CD4-positive, alpha-beta T cell treated with Interleukin-6 at 100 ng/mL for 8 hours (primary cell): ENCODE measurements around the gene CDK5RAP2.

Experiments
- DNase-seq: peaks from one replicate; pipeline ENCODE4 v3.0.0-alpha.2; 2020; ENCODE audit warnings: mixed read lengths, low spot score

CDK5RAP2 gene

GRCh38 chr9:120436983-120437475 is 142.9 kb downstream of the CDK5RAP2 start:
- no peak for DNase-seq

GRCh38 chr9:120436446-120436845 is 143.5 kb downstream of the CDK5RAP2 start:
- no peak for DNase-seq

GRCh38 chr9:120435091-120435490 is 144.9 kb downstream of the CDK5RAP2 start:
- DNase-seq: no peak

- DNase-seq: no peak
Measured at GRCh38 chr9:120434532-120434931, 145.4 kb downstream of the CDK5RAP2 start.

GRCh38 chr9:120433701-120434100 is 146.3 kb downstream of the CDK5RAP2 start:
- no peak for DNase-seq

GRCh38 chr9:120432600-120432999 is 147.4 kb downstream of the CDK5RAP2 start:
- no peak for DNase-seq

- DNase-seq: no peak
Measured at GRCh38 chr9:120431268-120431667, 148.7 kb downstream of the CDK5RAP2 start.

- DNase-seq: no peak
Measured at GRCh38 chr9:120424248-120424647, 155.7 kb downstream of the CDK5RAP2 start.

- DNase-seq: no peak
Measured at GRCh38 chr9:120423812-120424211, 156.2 kb downstream of the CDK5RAP2 start.

GRCh38 chr9:120421977-120422376 is 158.0 kb downstream of the CDK5RAP2 start:
- no peak for DNase-seq

GRCh38 chr9:120418315-120418714 is 161.7 kb downstream of the CDK5RAP2 start:
- no peak for DNase-seq

GRCh38 chr9:120416781-120417427 is 163.1 kb downstream of the CDK5RAP2 start:
- no peak for DNase-seq

GRCh38 chr9:120413121-120414048 is 166.6 kb downstream of the CDK5RAP2 start:
- no peak for DNase-seq

- DNase-seq: no peak
Measured at GRCh38 chr9:120412425-120412951, 167.5 kb downstream of the CDK5RAP2 start.

GRCh38 chr9:120411862-120412424 is 168.0 kb downstream of the CDK5RAP2 start:
- DNase-seq: no peak

- DNase-seq: no peak
Measured at GRCh38 chr9:120410925-120411501, 169.0 kb downstream of the CDK5RAP2 start.

GRCh38 chr9:120408680-120409258 is 171.2 kb downstream of the CDK5RAP2 start:
- no peak for DNase-seq

- DNase-seq: no peak
Measured at GRCh38 chr9:120405860-120406259, 174.1 kb downstream of the CDK5RAP2 start.

GRCh38 chr9:120405134-120405533 is 174.8 kb downstream of the CDK5RAP2 start:
- no peak for DNase-seq

- DNase-seq: no peak
Measured at GRCh38 chr9:120403543-120403856, 176.5 kb downstream of the CDK5RAP2 start.

- no peak for DNase-seq
Measured at GRCh38 chr9:120402741-120403542, 177.0 kb downstream of the CDK5RAP2 start.
